Measurements from ENCODE around the gene PAM16. TPM values are rescaled to one million over a fixed set of nuclear protein-coding genes. Genes with fewer than 3 reads are reported as not detected.
A peak's percentile ranks its signal among the peaks of the same experiment; 100 is the strongest.

PAM16 gene
- total RNA-seq, 1 donor from 2014 or later = 36.2 TPM

DNA sequence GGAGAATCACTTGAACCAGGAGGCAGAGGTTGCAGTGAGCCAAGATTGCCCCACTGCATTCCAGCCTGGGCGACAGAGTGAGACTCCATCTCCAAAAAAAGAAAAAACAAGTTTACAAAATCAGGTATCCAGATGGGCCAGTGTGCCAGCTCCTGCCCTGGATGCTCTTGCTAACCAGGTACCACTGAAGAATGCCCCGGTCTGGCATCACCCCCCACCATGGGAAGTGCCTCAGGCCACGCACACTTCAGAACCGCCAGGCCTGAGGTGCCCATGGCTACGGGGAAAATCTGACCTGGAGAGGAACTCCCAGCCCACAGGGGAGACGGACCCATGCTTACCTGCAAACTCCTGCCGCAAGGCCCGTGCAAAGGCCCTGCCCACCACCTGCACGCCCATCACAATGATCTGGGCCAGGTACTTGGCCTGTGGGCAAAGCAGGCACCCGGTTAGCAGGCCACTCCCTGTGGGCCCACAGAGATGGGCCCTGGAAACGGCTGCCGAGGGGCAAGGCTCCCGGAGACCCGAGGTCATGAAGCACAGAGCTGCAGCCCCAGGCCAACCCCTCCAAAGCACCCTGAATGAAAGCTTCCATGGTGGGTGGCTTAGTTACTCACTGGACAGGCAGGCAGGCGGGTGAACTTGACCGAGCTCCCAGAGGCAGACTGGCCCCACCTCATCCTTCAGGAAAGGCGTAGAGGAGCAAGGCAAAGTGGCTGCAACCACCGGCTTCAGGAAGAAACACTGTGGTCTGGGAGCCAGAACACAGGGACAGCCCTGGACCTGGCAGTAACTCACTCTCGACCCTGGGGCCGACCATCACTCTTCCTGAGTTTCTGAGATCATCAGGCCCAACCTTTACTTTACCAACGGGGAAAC is 8.0 kb downstream of the PAM16 start:
- no peak for TF ChIP-seq CTCF (conservative IDR thresholded peaks at IDR 0.05)
- H3K27ac Mint-ChIP-seq (ENCODE audit: unreplicated experiment) = no peak overlapping the region
- DNase-seq (ENCODE audit: low read depth, low spot score) = no peak
- peaks cover 10% of the 10 kb centered on the region for H3K27me3 Mint-ChIP-seq (ENCODE audit: low read depth)
- no peaks in the 10 kb centered on the region for H3K9me3 Mint-ChIP-seq
- peaks cover 8% of the 10 kb centered on the region for H3K36me3 Mint-ChIP-seq (ENCODE audit: low read depth)
- H3K4me1 Mint-ChIP-seq = peaks cover 11% of the 10 kb centered on the region
- peak overlapping the region; percentile 72 for H3K4me3 Mint-ChIP-seq

DNA sequence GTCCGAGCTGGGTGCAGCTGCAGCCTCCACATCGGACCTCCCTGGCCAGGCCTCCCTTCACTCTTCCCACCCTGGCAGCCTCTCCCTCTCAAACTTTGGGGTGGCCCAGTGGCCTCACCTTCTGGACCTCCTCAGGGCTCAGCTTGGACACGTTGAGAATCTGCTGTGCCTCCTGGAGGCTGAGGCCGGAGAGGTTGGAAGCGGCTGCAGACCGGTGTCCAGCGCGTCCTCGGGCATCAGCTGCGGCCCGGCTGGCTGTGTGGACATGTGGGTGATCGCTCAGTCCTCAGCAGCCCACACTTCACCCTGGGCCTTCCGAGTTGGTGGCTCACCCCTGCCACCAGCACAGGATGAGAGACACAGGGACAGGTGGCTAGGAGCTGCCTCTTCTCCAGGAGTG is 9.9 kb downstream of the PAM16 start:
- DNase-seq (ENCODE audit: low read depth, low spot score) = no peak
- Mint-ChIP-seq H3K27ac (ENCODE audit: unreplicated experiment) (no peak overlapping the region), H3K4me3 (no peak overlapping the region), H3K27me3 (ENCODE audit: low read depth) (peaks cover 10% of the 10 kb centered on the region), H3K36me3 (ENCODE audit: low read depth) (peaks cover 8% of the 10 kb centered on the region), H3K9me3 (no peaks in the 10 kb centered on the region), H3K4me1 (peaks cover 10% of the 10 kb centered on the region)
- no peak for TF ChIP-seq CTCF (conservative IDR thresholded peaks at IDR 0.05)

DNA sequence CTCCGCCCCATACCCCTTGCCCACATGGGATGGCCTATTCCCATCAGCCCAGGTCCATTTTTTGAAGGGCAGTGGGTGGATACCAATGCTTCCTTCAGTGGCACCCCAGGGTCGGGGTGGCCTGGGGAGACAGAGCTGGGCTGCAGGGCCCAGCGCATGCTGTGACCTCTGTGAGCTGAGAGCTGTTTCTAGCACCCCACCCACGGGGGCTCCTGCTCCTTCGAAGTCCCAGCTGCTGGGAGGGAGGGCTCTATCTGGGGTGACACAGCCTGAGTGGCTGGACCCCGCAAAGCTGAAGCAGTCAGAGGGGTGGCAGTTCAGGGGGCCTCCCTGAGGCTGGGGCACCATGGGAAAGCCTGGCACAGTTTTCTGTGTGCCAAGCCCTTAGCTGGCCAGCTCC is 10.7 kb downstream of the PAM16 start:
- H3K4me3 Mint-ChIP-seq = no peak overlapping the region
- no peak overlapping the region for H3K27ac Mint-ChIP-seq (ENCODE audit: unreplicated experiment)
- no peaks in the 10 kb centered on the region for H3K9me3 Mint-ChIP-seq
- H3K36me3 Mint-ChIP-seq (ENCODE audit: low read depth) = peaks cover 12% of the 10 kb centered on the region
- H3K4me1 Mint-ChIP-seq = peaks cover 10% of the 10 kb centered on the region
- peaks cover 10% of the 10 kb centered on the region for H3K27me3 Mint-ChIP-seq (ENCODE audit: low read depth)
- DNase-seq (ENCODE audit: low read depth, low spot score) = no peak
- no peak for TF ChIP-seq CTCF (conservative IDR thresholded peaks at IDR 0.05)

DNA sequence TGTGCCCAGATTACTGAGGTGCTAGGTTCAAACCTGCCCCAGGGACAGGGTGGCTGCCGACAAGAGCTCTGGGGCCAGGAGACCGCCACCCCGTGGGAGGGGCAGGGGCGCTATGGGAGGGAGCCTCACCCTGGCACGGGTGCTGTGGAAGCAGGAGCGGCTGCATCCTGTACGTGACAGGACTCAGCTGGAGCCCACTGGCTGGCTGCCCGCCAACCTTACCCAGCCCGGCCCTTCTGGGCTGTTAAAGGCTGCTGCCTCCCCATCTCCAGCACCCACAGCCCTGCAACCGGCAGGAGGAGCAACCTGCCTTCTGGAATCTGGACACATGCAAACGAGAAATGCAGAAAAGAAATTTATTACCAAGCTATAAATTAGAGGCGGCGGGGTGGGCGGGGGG is 11.2 kb downstream of the PAM16 start:
- peaks cover 8% of the 10 kb centered on the region for H3K4me1 Mint-ChIP-seq
- H3K27me3 Mint-ChIP-seq (ENCODE audit: low read depth) = peaks cover 9% of the 10 kb centered on the region
- no peak for DNase-seq (ENCODE audit: low read depth, low spot score)
- no peak for TF ChIP-seq CTCF (conservative IDR thresholded peaks at IDR 0.05)
- no peak overlapping the region for H3K27ac Mint-ChIP-seq (ENCODE audit: unreplicated experiment)
- H3K9me3 Mint-ChIP-seq = no peaks in the 10 kb centered on the region
- no peak overlapping the region for H3K4me3 Mint-ChIP-seq
- H3K36me3 Mint-ChIP-seq (ENCODE audit: low read depth) = peaks cover 9% of the 10 kb centered on the region

DNA sequence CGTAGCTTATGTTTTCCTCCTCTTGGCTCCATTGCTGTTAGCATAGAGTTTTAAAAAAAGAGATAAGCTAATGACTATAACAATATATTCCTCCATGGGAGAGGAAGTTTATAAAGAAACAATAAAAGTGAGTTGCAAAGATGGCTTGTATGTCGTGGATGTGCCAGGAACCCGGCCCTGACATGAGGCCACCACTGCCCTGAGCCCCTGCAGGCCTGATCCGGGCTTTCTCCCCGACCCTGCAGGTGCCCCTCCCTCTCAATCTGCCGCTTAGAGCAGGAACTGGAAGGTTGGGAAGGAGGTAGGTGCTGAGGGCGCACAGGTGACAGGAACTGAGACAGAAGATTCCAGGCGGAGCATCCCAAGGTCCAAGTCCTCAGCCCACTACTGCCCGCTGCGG is 11.7 kb downstream of the PAM16 start:
- peaks cover 6% of the 10 kb centered on the region for H3K27me3 Mint-ChIP-seq (ENCODE audit: low read depth)
- H3K27ac Mint-ChIP-seq (ENCODE audit: unreplicated experiment) = no peak overlapping the region

More for the DNA sequence above, 11.7 kb downstream of the PAM16 start:
- DNase-seq (ENCODE audit: low read depth, low spot score) = no peak
- Mint-ChIP-seq H3K36me3 (ENCODE audit: low read depth) (peaks cover 6% of the 10 kb centered on the region), H3K9me3 (no peaks in the 10 kb centered on the region), H3K4me1 (peaks cover 5% of the 10 kb centered on the region), H3K4me3 (no peak overlapping the region)
- no peak for TF ChIP-seq CTCF (conservative IDR thresholded peaks at IDR 0.05)

All from neural crest cell (in vitro differentiated cells).